ENCODE data around the gene PDE1A. TPM values are rescaled to one million over a fixed set of nuclear protein-coding genes. Genes with fewer than 3 reads are reported as not detected.

PDE1A gene
- total and polyA plus RNA-seq, 3 experiments from 2014 or later: not detected

DNA sequence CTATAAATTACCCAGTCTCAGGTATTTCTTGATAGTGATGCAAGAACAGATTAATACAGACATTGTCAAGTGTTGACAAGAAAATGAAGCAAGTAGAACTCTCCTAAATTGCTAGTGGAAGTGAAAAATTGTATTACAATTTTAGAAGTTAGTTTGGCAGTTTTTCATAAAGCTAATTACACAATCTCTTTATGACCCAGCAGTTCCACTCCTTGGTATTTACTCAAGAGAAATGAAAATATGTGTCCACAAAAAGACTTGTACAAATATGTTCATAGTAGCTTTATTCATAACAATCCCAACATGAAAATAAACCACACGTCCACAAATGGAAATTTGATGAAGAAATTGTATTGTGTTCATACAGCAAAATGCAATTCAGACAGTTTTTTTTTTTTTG is 49.4 kb downstream of the PDE1A start:
- Histone ChIP-seq H3K4me3 (ENCODE audit: low read length) (no peak overlapping the region), H3K9me3 (ENCODE audit: low read length) (no peaks in the 10 kb centered on the region), H3K4me1 (ENCODE audit: insufficient read depth, low read length) (no peaks in the 10 kb centered on the region), H3K36me3 (ENCODE audit: insufficient read depth, low read length) (no peaks in the 10 kb centered on the region), H3K27me3 (ENCODE audit: insufficient read depth, low read length, poor library complexity, severe bottlenecking) (no peaks in the 10 kb centered on the region), H3K27ac (ENCODE audit: low read depth, low read length) (no peak overlapping the region)
- H3K9me3 Mint-ChIP-seq: peaks cover 9 to 24% (median 17%) of the 10 kb centered on the region in 5 donors
- no peaks in the 10 kb centered on the region for H3K4me1 Mint-ChIP-seq
- no peak for DNase-seq
- ChIA-PET CTCF (no interaction called here), POLR2A (no interaction called here)
- no peaks in the 10 kb centered on the region for H3K36me3 Mint-ChIP-seq
- no peak overlapping the region for H3K27ac Mint-ChIP-seq
- no peak overlapping the region for H3K4me3 Mint-ChIP-seq
- H3K27me3 Mint-ChIP-seq: no peaks in the 10 kb centered on the region

DNA sequence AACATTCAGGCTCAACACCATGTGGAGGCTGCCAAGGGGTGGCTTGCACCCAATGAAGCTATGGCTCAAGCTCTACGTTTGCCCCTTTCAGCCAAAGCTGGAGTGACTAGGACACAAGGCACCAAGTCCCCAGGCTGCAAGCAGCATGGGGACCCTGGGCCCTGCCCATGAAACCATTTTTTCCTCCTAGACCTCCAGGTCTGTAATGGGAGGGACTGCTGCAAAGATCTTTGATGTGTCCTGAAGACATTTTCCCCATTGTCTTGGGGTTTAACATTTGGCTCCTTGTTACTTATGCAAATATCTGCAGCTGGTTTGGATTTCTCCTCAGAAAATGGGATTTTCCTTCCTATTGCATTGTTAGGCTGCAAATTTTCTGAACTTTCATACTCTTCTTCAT is 51.0 kb downstream of the PDE1A start:
- no peaks in the 10 kb centered on the region for H3K9me3 ChIP-seq (ENCODE audit: low read length)
- H3K36me3 Mint-ChIP-seq: no peaks in the 10 kb centered on the region
- no peaks in the 10 kb centered on the region for H3K4me1 Mint-ChIP-seq
- no peak overlapping the region for H3K27ac ChIP-seq (ENCODE audit: low read depth, low read length)
- peaks cover 9 to 23% (median 13%) of the 10 kb centered on the region in 5 donors for H3K9me3 Mint-ChIP-seq
- ChIA-PET CTCF (no interaction called here), POLR2A (no interaction called here)
- no peak overlapping the region for H3K4me3 ChIP-seq (ENCODE audit: low read length)
- no peak overlapping the region for H3K27ac Mint-ChIP-seq
- H3K27me3 Mint-ChIP-seq: no peaks in the 10 kb centered on the region
- no peaks in the 10 kb centered on the region for H3K27me3 ChIP-seq (ENCODE audit: insufficient read depth, low read length, poor library complexity, severe bottlenecking)
- no peak overlapping the region for H3K4me3 Mint-ChIP-seq
- DNase-seq: no peak
- H3K4me1 ChIP-seq (ENCODE audit: insufficient read depth, low read length): no peaks in the 10 kb centered on the region
- no peaks in the 10 kb centered on the region for H3K36me3 ChIP-seq (ENCODE audit: insufficient read depth, low read length)

- Histone ChIP-seq H3K4me1 (ENCODE audit: insufficient read depth, low read length) (no peaks in the 10 kb centered on the region), H3K27ac (ENCODE audit: low read depth, low read length) (no peak overlapping the region), H3K4me3 (ENCODE audit: low read length) (no peak overlapping the region), H3K36me3 (ENCODE audit: insufficient read depth, low read length) (no peaks in the 10 kb centered on the region), H3K9me3 (ENCODE audit: low read length) (no peaks in the 10 kb centered on the region), H3K27me3 (ENCODE audit: insufficient read depth, low read length, poor library complexity, severe bottlenecking) (no peaks in the 10 kb centered on the region)
- H3K4me3 Mint-ChIP-seq: no peak overlapping the region
- H3K36me3 Mint-ChIP-seq: no peaks in the 10 kb centered on the region
- no peak for DNase-seq
- no peaks in the 10 kb centered on the region for H3K4me1 Mint-ChIP-seq
- no peaks in the 10 kb centered on the region for H3K27me3 Mint-ChIP-seq
- no peak overlapping the region for H3K27ac Mint-ChIP-seq
- ChIA-PET POLR2A (no interaction called here), CTCF (no interaction called here)
- peaks cover 9 to 25% (median 16%) of the 10 kb centered on the region in 5 donors for H3K9me3 Mint-ChIP-seq
Measured at GRCh38 chr2:182372661-182373060, 54.2 kb downstream of the PDE1A start.

DNA sequence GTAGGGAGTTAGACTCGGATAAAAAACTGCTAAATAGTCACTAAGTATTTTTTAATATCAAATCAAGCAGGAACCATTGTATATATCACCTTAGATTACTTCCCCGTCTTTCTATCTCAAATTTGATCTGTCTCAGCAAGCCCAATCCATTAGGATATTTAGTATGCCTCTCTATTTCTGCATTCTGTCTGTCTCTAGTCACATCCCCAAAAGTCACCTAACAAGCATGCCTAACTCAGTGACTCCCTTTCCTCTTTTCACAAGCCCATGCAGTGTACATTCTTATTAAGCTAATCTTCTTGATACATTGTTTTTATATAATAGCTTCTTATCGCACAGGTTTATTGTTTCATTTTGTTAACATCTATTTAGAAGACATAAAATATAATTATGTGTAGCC is 57.8 kb downstream of the PDE1A start:
- Mint-ChIP-seq H3K4me3 (no peak overlapping the region), H3K36me3 (no peaks in the 10 kb centered on the region), H3K27me3 (no peaks in the 10 kb centered on the region), H3K9me3 (peaks cover 0 to 12% (median 2%) of the 10 kb centered on the region in 5 donors), H3K4me1 (no peaks in the 10 kb centered on the region), H3K27ac (no peak overlapping the region)
- Histone ChIP-seq H3K4me1 (ENCODE audit: insufficient read depth, low read length) (no peaks in the 10 kb centered on the region), H3K27me3 (ENCODE audit: insufficient read depth, low read length, poor library complexity, severe bottlenecking) (no peaks in the 10 kb centered on the region), H3K4me3 (ENCODE audit: low read length) (no peak overlapping the region), H3K9me3 (ENCODE audit: low read length) (no peaks in the 10 kb centered on the region), H3K27ac (ENCODE audit: low read depth, low read length) (no peak overlapping the region), H3K36me3 (ENCODE audit: insufficient read depth, low read length) (no peaks in the 10 kb centered on the region)
- POLR2A ChIA-PET: no interaction called here
- CTCF ChIA-PET: no interaction called here
- no peak for DNase-seq

GRCh38 chr2:182368446-182368845 is 58.4 kb downstream of the PDE1A start:
- POLR2A ChIA-PET: no interaction called here
- Histone ChIP-seq H3K27ac (ENCODE audit: low read depth, low read length) (no peak overlapping the region), H3K4me3 (ENCODE audit: low read length) (no peak overlapping the region), H3K4me1 (ENCODE audit: insufficient read depth, low read length) (no peaks in the 10 kb centered on the region), H3K9me3 (ENCODE audit: low read length) (no peaks in the 10 kb centered on the region), H3K27me3 (ENCODE audit: insufficient read depth, low read length, poor library complexity, severe bottlenecking) (no peaks in the 10 kb centered on the region), H3K36me3 (ENCODE audit: insufficient read depth, low read length) (no peaks in the 10 kb centered on the region)
- no peaks in the 10 kb centered on the region for H3K4me1 Mint-ChIP-seq
- no peak overlapping the region for H3K4me3 Mint-ChIP-seq
- no peaks in the 10 kb centered on the region for H3K27me3 Mint-ChIP-seq
- H3K9me3 Mint-ChIP-seq: peaks cover 0 to 12% (median 2%) of the 10 kb centered on the region in 5 donors
- DNase-seq: no peak
- CTCF ChIA-PET: no interaction called here
- H3K36me3 Mint-ChIP-seq: no peaks in the 10 kb centered on the region
- H3K27ac Mint-ChIP-seq: no peak overlapping the region

DNA sequence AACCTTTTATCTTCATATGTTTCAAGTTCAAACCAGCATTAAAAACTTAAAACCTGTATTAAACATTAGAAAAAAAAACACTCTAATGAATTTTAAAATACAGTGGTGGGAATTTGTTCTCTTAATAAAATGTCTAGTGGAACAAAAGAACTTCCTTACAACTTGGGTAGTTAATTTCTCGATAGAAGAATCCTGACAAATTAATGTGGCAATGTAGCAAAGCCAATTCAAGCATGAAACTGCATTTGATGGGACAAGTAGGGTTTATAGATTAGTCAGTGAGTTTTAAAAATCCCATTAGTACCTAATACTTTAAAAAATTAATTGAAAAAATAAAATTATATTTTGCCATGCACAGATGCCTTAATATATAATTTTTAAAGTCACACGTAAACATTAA is 59.4 kb downstream of the PDE1A start:
- ChIA-PET POLR2A (no interaction called here), CTCF (no interaction called here)
- no peak overlapping the region for H3K4me3 Mint-ChIP-seq
- no peaks in the 10 kb centered on the region for H3K27me3 Mint-ChIP-seq
- peaks cover 0 to 7% (median 3%) of the 10 kb centered on the region in 5 donors for H3K9me3 Mint-ChIP-seq
- H3K9me3 ChIP-seq (ENCODE audit: low read length): no peaks in the 10 kb centered on the region
- no peak overlapping the region for H3K4me3 ChIP-seq (ENCODE audit: low read length)
- H3K27ac Mint-ChIP-seq: no peak overlapping the region
- DNase-seq: no peak
- no peak overlapping the region for H3K27ac ChIP-seq (ENCODE audit: low read depth, low read length)
- H3K4me1 ChIP-seq (ENCODE audit: insufficient read depth, low read length): no peaks in the 10 kb centered on the region
- no peaks in the 10 kb centered on the region for H3K27me3 ChIP-seq (ENCODE audit: insufficient read depth, low read length, poor library complexity, severe bottlenecking)
- no peaks in the 10 kb centered on the region for H3K4me1 Mint-ChIP-seq
- H3K36me3 ChIP-seq (ENCODE audit: insufficient read depth, low read length): no peaks in the 10 kb centered on the region
- no peaks in the 10 kb centered on the region for H3K36me3 Mint-ChIP-seq

- no peak overlapping the region for H3K27ac Mint-ChIP-seq
- Histone ChIP-seq H3K36me3 (ENCODE audit: insufficient read depth, low read length) (no peaks in the 10 kb centered on the region), H3K27ac (ENCODE audit: low read depth, low read length) (no peak overlapping the region), H3K4me3 (ENCODE audit: low read length) (no peak overlapping the region), H3K4me1 (ENCODE audit: insufficient read depth, low read length) (no peaks in the 10 kb centered on the region), H3K9me3 (ENCODE audit: low read length) (no peaks in the 10 kb centered on the region), H3K27me3 (ENCODE audit: insufficient read depth, low read length, poor library complexity, severe bottlenecking) (no peaks in the 10 kb centered on the region)
- H3K9me3 Mint-ChIP-seq: peaks cover 0 to 7% (median 3%) of the 10 kb centered on the region in 5 donors
- CTCF ChIA-PET: no interaction called here
- H3K4me1 Mint-ChIP-seq: no peaks in the 10 kb centered on the region
- POLR2A ChIA-PET: no interaction called here
- DNase-seq: no peak
- no peak overlapping the region for H3K4me3 Mint-ChIP-seq
- H3K36me3 Mint-ChIP-seq: no peaks in the 10 kb centered on the region
- no peaks in the 10 kb centered on the region for H3K27me3 Mint-ChIP-seq
Measured at GRCh38 chr2:182366628-182367027, 60.2 kb downstream of the PDE1A start.

- no peaks in the 10 kb centered on the region for H3K27me3 ChIP-seq (ENCODE audit: insufficient read depth, low read length, poor library complexity, severe bottlenecking)
- DNase-seq: no peak
- H3K36me3 ChIP-seq (ENCODE audit: insufficient read depth, low read length): no peaks in the 10 kb centered on the region
- Mint-ChIP-seq H3K36me3 (no peaks in the 10 kb centered on the region), H3K9me3 (peaks cover 0 to 7% (median 3%) of the 10 kb centered on the region in 5 donors), H3K4me1 (no peaks in the 10 kb centered on the region), H3K4me3 (no peak overlapping the region), H3K27me3 (no peaks in the 10 kb centered on the region), H3K27ac (no peak overlapping the region)
- H3K4me3 ChIP-seq (ENCODE audit: low read length): no peak overlapping the region
- no peak overlapping the region for H3K27ac ChIP-seq (ENCODE audit: low read depth, low read length)
- no peaks in the 10 kb centered on the region for H3K9me3 ChIP-seq (ENCODE audit: low read length)
- POLR2A ChIA-PET: no interaction called here
- H3K4me1 ChIP-seq (ENCODE audit: insufficient read depth, low read length): no peaks in the 10 kb centered on the region
- CTCF ChIA-PET: no interaction called here
Measured at GRCh38 chr2:182365855-182366254, 61.0 kb downstream of the PDE1A start.

GRCh38 chr2:182361477-182361876 is 65.4 kb downstream of the PDE1A start:
- H3K4me1 ChIP-seq (ENCODE audit: insufficient read depth, low read length): no peaks in the 10 kb centered on the region
- no peaks in the 10 kb centered on the region for H3K9me3 ChIP-seq (ENCODE audit: low read length)
- no peak overlapping the region for H3K4me3 ChIP-seq (ENCODE audit: low read length)
- H3K36me3 Mint-ChIP-seq: no peaks in the 10 kb centered on the region
- no peaks in the 10 kb centered on the region for H3K4me1 Mint-ChIP-seq
- no peak overlapping the region for H3K27ac Mint-ChIP-seq
- no peak overlapping the region for H3K4me3 Mint-ChIP-seq
- no peaks in the 10 kb centered on the region for H3K27me3 ChIP-seq (ENCODE audit: insufficient read depth, low read length, poor library complexity, severe bottlenecking)
- no peaks in the 10 kb centered on the region for H3K27me3 Mint-ChIP-seq
- no peak overlapping the region for H3K27ac ChIP-seq (ENCODE audit: low read depth, low read length)
- no peak for DNase-seq
- ChIA-PET POLR2A (no interaction called here), CTCF (no interaction called here)
- peaks cover 0 to 8% (median 0%) of the 10 kb centered on the region in 5 donors for H3K9me3 Mint-ChIP-seq
- H3K36me3 ChIP-seq (ENCODE audit: insufficient read depth, low read length): no peaks in the 10 kb centered on the region
